ENCODE data around the gene RSRC1. TPM values are rescaled to one million over a fixed set of nuclear protein-coding genes. Genes with fewer than 3 reads are reported as not detected.

The RSRC1 gene
- total RNA-seq, 1 donor from 2014 or later, result 38.5 TPM

- no peaks in the 10 kb centered on the region for H3K9me3 ChIP-seq
- peaks cover 31% of the 10 kb centered on the region for H3K27me3 ChIP-seq
- peak overlapping the region in 1 of 2 donors; percentile 51 for H3K4me3 ChIP-seq
- no peaks in the 10 kb centered on the region for H3K36me3 ChIP-seq
- no peak overlapping the region for H3K27ac ChIP-seq
- intact Hi-C loops (cut with DNase I), result no loop called here
- peaks cover 46% of the 10 kb centered on the region for H3K4me1 ChIP-seq
- DNase-seq (ENCODE audit: extremely low spot score in 2 of 2), result no peak
- no peak for TF ChIP-seq POLR2AphosphoS5 (IDR thresholded peaks at IDR 0.05; ENCODE audit: insufficient read depth in 1 of 2, low read depth in 1 of 2)
- no peak for TF ChIP-seq POLR2A (IDR thresholded peaks at IDR 0.05)
- TF ChIP-seq, protein P1, sequence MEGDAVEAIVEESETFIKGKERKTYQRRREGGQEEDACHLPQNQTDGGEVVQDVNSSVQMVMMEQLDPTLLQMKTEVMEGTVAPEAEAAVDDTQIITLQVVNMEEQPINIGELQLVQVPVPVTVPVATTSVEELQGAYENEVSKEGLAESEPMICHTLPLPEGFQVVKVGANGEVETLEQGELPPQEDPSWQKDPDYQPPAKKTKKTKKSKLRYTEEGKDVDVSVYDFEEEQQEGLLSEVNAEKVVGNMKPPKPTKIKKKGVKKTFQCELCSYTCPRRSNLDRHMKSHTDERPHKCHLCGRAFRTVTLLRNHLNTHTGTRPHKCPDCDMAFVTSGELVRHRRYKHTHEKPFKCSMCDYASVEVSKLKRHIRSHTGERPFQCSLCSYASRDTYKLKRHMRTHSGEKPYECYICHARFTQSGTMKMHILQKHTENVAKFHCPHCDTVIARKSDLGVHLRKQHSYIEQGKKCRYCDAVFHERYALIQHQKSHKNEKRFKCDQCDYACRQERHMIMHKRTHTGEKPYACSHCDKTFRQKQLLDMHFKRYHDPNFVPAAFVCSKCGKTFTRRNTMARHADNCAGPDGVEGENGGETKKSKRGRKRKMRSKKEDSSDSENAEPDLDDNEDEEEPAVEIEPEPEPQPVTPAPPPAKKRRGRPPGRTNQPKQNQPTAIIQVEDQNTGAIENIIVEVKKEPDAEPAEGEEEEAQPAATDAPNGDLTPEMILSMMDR (IDR thresholded peaks at IDR 0.05), result no peak
These were observed 5.4 kb upstream of the RSRC1 start for GRCh38 chr3:158104431-158104921.

DNA sequence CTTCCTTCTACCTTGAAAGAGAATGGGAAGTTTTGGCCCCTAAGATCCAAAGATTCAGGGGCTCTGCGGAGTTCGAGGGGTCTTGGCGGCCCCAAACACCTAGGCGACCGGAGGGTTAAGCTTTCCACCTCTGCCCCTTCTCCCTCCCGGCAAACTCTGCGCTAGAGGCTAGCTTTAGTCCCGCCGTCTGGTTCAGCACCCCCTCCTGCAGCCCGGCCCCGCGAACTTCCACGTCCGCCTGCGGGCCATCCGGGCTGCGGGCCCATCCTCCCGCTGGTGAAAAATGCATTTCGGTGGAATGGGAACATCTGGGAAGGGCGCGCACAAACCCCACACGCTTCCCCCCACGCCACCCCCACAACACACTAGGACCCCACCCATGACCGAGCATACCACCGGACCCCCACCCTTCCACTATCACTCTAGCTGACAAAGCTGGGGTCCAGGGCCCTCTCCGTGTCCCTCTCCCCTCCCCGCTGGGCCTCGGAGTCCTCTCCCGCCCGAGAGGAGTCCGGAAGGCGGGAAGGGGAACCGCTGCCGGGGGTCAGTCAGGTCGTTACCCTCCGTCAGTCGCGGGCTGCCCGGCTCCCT is 4.7 kb upstream of the RSRC1 start:
- no peaks in the 10 kb centered on the region for H3K9me3 ChIP-seq
- peak overlapping the region; percentile 33 to 51 for H3K4me3 ChIP-seq
- DNase-seq (ENCODE audit: extremely low spot score in 2 of 2), result no peak
- peaks cover 48% of the 10 kb centered on the region for H3K4me1 ChIP-seq
- H3K27ac ChIP-seq, result no peak overlapping the region
- H3K36me3 ChIP-seq, result no peaks in the 10 kb centered on the region
- TF ChIP-seq POLR2AphosphoS5 (IDR thresholded peaks at IDR 0.05; ENCODE audit: insufficient read depth in 1 of 2, low read depth in 1 of 2), result peak in 1 of 2 donors; percentile 13
- TF ChIP-seq, protein P1 (IDR thresholded peaks at IDR 0.05), result no peak
- peaks cover 31% of the 10 kb centered on the region for H3K27me3 ChIP-seq
- intact Hi-C loops (cut with DNase I), result no loop called here

- Histone ChIP-seq H3K4me3 (peak overlapping the region; percentile 33 to 51), H3K36me3 (no peaks in the 10 kb centered on the region), H3K27ac (no peak overlapping the region), H3K4me1 (peaks cover 53% of the 10 kb centered on the region), H3K27me3 (peaks cover 31% of the 10 kb centered on the region), H3K9me3 (no peaks in the 10 kb centered on the region)
- intact Hi-C loops (cut with DNase I), result no loop called here
- TF ChIP-seq POLR2AphosphoS5 (IDR thresholded peaks at IDR 0.05; ENCODE audit: insufficient read depth in 1 of 2, low read depth in 1 of 2) (no peak), POLR2A (IDR thresholded peaks at IDR 0.05) (no peak)
- TF ChIP-seq, protein P1 (IDR thresholded peaks at IDR 0.05), result no peak
- no peak for DNase-seq (ENCODE audit: extremely low spot score in 2 of 2)
These were observed 4.1 kb upstream of the RSRC1 start for GRCh38 chr3:158105710-158106253.

GRCh38 chr3:158106766-158107471 is 3.0 kb upstream of the RSRC1 start:
- Histone ChIP-seq H3K36me3 (no peaks in the 10 kb centered on the region), H3K9me3 (no peaks in the 10 kb centered on the region), H3K27me3 (peaks cover 31% of the 10 kb centered on the region), H3K4me3 (peak overlapping the region; percentile 33 to 51), H3K27ac (no peak overlapping the region), H3K4me1 (peaks cover 64% of the 10 kb centered on the region)
- intact Hi-C loops (cut with DNase I), result no loop called here
- DNase-seq (ENCODE audit: extremely low spot score in 2 of 2), result no peak
- TF ChIP-seq, protein P1 (IDR thresholded peaks at IDR 0.05), result no peak
- TF ChIP-seq POLR2AphosphoS5 (IDR thresholded peaks at IDR 0.05; ENCODE audit: insufficient read depth in 1 of 2, low read depth in 1 of 2) (no peak), POLR2A (IDR thresholded peaks at IDR 0.05) (no peak)
